ENCODE data around the gene TM9SF4. TPM values are rescaled to one million over a fixed set of nuclear protein-coding genes. Genes with fewer than 3 reads are reported as not detected.

Gene TM9SF4
- total RNA-seq, 1 donor from 2014 or later = 99.4 TPM

DNA sequence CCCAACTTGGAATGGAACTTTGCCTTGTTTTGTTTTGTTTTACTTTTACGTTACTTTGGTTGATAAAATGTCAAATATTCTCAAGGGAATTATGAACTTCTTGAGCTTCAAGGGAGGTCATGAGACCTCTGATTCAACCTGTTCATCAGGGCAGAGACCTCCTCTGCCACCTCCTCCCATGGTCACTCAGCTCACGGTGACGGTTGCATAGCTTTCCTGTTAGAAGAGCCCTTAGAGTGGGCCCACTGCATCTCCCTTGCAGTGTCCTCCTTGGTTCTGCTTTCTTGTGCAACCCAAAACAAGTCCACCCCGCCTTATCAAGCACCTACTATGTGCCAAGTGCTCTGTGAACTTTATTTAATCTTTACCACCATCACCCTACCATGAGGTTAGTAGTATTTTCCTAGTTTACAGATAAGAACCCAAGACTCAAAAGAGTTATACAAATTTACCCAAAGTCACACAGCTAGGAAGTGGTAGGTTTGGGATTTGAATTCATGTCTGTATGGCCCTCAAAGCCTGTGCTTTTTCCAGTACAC lies 15.5 kb downstream of the TM9SF4 start:
- H3K27ac Mint-ChIP-seq = no peak overlapping the region
- TF ChIP-seq, protein P1, sequence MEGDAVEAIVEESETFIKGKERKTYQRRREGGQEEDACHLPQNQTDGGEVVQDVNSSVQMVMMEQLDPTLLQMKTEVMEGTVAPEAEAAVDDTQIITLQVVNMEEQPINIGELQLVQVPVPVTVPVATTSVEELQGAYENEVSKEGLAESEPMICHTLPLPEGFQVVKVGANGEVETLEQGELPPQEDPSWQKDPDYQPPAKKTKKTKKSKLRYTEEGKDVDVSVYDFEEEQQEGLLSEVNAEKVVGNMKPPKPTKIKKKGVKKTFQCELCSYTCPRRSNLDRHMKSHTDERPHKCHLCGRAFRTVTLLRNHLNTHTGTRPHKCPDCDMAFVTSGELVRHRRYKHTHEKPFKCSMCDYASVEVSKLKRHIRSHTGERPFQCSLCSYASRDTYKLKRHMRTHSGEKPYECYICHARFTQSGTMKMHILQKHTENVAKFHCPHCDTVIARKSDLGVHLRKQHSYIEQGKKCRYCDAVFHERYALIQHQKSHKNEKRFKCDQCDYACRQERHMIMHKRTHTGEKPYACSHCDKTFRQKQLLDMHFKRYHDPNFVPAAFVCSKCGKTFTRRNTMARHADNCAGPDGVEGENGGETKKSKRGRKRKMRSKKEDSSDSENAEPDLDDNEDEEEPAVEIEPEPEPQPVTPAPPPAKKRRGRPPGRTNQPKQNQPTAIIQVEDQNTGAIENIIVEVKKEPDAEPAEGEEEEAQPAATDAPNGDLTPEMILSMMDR (conservative IDR thresholded peaks at IDR 0.05) = no peak
- H3K9me3 Mint-ChIP-seq = no peaks in the 10 kb centered on the region
- no peak for DNase-seq (ENCODE audit: extremely low spot score, unreplicated experiment)
- H3K4me3 Mint-ChIP-seq = no peak overlapping the region
- peaks cover 12% of the 10 kb centered on the region for H3K4me1 Mint-ChIP-seq (ENCODE audit: unreplicated experiment)
- no peaks in the 10 kb centered on the region for H3K27me3 Mint-ChIP-seq
- peaks cover 24% of the 10 kb centered on the region for H3K36me3 Mint-ChIP-seq

DNA sequence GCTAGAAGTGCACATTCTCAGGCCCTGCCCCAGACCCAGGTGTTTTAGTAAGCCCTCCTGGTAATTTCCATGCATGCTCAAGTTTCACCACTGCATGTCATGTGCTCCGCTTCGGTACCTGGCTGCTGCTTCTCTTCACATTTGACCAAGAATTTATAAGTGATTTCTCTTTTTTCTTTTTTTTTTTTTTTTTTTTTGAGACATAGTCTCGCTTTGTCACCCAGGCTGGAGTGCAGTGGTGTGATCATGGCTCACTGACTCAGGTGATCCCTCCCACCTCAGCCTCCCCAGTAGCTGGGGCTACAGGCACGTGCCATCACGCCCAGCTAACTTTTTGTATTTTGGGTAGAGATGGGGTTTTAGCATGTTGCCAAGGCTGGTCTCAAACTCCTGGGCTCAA lies 16.0 kb downstream of the TM9SF4 start:
- TF ChIP-seq, protein P1 (conservative IDR thresholded peaks at IDR 0.05) = no peak
- no peak overlapping the region for H3K4me3 Mint-ChIP-seq
- DNase-seq (ENCODE audit: extremely low spot score, unreplicated experiment) = no peak

DNA sequence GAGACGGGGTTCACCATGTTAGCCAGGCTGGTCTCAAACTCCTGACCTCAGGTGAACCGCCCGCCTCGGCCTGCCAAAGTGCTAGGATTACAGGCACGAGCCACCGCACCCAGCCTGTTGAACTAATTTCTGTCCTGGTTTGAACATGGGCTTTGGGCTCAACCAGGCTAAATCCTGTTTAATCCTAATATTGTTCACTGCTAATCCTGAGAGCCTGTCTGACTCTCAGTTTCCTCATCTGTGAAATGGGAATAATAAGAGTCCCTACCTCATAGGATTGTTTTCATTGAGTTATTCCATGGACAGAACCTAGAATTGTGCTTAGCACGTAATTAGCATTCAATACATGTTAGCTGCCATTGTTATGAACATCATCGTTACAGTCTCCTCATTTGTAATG lies 17.4 kb downstream of the TM9SF4 start:
- peaks cover 36% of the 10 kb centered on the region for H3K36me3 Mint-ChIP-seq
- H3K4me1 Mint-ChIP-seq (ENCODE audit: unreplicated experiment) = peaks cover 30% of the 10 kb centered on the region
- no peak for DNase-seq (ENCODE audit: extremely low spot score, unreplicated experiment)
- H3K27ac Mint-ChIP-seq = no peak overlapping the region
- no peak overlapping the region for H3K4me3 Mint-ChIP-seq
- TF ChIP-seq, protein P1 (conservative IDR thresholded peaks at IDR 0.05) = no peak
- H3K9me3 Mint-ChIP-seq = no peaks in the 10 kb centered on the region
- H3K27me3 Mint-ChIP-seq = no peaks in the 10 kb centered on the region

More for the DNA sequence above, 16.0 kb downstream of the TM9SF4 start:
- Mint-ChIP-seq H3K4me1 (ENCODE audit: unreplicated experiment) (peaks cover 17% of the 10 kb centered on the region), H3K27ac (no peak overlapping the region), H3K36me3 (peaks cover 24% of the 10 kb centered on the region), H3K9me3 (no peaks in the 10 kb centered on the region), H3K27me3 (no peaks in the 10 kb centered on the region)

DNA sequence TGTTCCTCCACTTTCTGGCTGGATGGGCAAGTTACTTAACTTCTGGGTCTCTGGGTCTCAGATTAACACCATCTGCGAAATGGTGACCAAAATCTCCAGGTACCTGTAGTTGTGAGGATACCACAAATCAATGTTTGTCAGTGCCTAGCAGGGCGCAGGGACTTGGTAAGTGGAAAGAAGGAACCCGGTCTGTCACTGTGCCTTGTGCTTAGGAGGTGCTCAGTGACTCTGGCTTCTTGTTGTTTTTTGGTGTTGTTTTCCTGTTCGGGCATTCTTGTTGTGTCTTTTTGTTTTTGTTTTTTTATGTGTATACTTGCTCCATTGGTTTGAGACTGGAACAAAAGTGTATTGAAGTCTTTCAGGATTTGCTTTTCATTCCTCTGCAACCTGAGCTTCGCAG lies 17.8 kb downstream of the TM9SF4 start:
- H3K27me3 Mint-ChIP-seq = no peaks in the 10 kb centered on the region
- TF ChIP-seq, protein P1 (conservative IDR thresholded peaks at IDR 0.05) = no peak
- peaks cover 30% of the 10 kb centered on the region for H3K4me1 Mint-ChIP-seq (ENCODE audit: unreplicated experiment)
- H3K9me3 Mint-ChIP-seq = no peaks in the 10 kb centered on the region
- H3K36me3 Mint-ChIP-seq = peaks cover 39% of the 10 kb centered on the region
- H3K27ac Mint-ChIP-seq = no peak overlapping the region
- DNase-seq (ENCODE audit: extremely low spot score, unreplicated experiment) = no peak
- H3K4me3 Mint-ChIP-seq = no peak overlapping the region

DNA sequence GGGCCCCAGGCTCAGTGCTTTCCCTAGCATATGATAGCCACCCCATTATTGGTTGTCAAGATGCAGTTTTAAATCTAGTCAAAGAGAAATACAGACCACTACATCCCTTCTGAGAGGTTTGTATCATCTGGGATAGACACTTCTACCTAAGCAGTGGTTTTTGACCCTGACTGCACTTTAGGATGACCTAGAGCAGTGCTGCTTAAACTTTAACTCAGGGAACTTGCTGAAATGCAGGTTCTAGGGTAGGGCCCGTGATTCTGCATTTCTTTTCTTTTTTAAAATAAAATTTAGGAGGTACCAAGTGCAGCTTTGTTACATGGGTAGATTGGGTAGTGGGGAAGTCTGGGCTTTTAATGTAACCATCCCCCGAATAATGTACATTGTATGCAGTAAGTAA lies 18.7 kb downstream of the TM9SF4 start:
- no peaks in the 10 kb centered on the region for H3K9me3 Mint-ChIP-seq
- no peak for DNase-seq (ENCODE audit: extremely low spot score, unreplicated experiment)
- H3K4me1 Mint-ChIP-seq (ENCODE audit: unreplicated experiment) = peaks cover 30% of the 10 kb centered on the region
- peaks cover 43% of the 10 kb centered on the region for H3K36me3 Mint-ChIP-seq
- no peak overlapping the region for H3K27ac Mint-ChIP-seq
- TF ChIP-seq, protein P1 (conservative IDR thresholded peaks at IDR 0.05) = no peak
- no peak overlapping the region for H3K4me3 Mint-ChIP-seq
- no peaks in the 10 kb centered on the region for H3K27me3 Mint-ChIP-seq

DNA sequence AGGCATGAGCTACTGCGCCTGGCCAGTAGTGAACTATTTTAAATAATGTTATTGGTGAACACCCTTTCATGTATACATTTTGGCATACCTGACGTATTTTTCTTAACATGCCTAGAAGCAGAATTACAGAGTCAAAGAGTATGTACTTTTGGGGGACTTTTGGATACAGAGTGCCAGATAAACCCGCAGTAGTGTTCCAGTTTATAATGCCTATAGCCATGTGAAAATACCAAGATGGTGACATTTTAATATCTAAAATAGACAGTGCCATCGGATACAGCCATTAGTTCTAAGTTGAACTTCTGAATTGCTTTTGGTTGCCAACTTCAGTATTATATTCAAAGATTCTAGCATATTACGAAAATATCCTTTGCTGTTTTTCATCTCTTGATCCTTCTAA lies 20.3 kb downstream of the TM9SF4 start:
- Mint-ChIP-seq H3K27ac (no peak overlapping the region), H3K4me1 (ENCODE audit: unreplicated experiment) (peaks cover 30% of the 10 kb centered on the region), H3K4me3 (no peak overlapping the region), H3K27me3 (no peaks in the 10 kb centered on the region), H3K36me3 (peaks cover 35% of the 10 kb centered on the region), H3K9me3 (no peaks in the 10 kb centered on the region)
- no peak for DNase-seq (ENCODE audit: extremely low spot score, unreplicated experiment)
- TF ChIP-seq, protein P1 (conservative IDR thresholded peaks at IDR 0.05) = no peak

All from type B pancreatic cell (in vitro differentiated cells).